EL (cell line): ENCODE data around the gene ARHGAP21.
A peak's percentile ranks its signal among the peaks of the same experiment; 100 is the strongest.
"Not testable (repeated sequence)": the region's sequence is repeated elsewhere in the genome, so short reads cannot be mapped to it uniquely, and the experiment has no call there.

Experiments used
- DNase-seq: peaks from one replicate; pipeline ENCODE4 v3.0.0-alpha.2; 2016

Gene ARHGAP21

GRCh38 chr10:24723788-24724380 is at the start of gene ARHGAP21:
Gene ARHGAP21 (minus strand): TSS chr10:24723887. CDS start chr10:24721899, 1,988 bp downstream.
- peak; percentile 83 for DNase-seq

DNA sequence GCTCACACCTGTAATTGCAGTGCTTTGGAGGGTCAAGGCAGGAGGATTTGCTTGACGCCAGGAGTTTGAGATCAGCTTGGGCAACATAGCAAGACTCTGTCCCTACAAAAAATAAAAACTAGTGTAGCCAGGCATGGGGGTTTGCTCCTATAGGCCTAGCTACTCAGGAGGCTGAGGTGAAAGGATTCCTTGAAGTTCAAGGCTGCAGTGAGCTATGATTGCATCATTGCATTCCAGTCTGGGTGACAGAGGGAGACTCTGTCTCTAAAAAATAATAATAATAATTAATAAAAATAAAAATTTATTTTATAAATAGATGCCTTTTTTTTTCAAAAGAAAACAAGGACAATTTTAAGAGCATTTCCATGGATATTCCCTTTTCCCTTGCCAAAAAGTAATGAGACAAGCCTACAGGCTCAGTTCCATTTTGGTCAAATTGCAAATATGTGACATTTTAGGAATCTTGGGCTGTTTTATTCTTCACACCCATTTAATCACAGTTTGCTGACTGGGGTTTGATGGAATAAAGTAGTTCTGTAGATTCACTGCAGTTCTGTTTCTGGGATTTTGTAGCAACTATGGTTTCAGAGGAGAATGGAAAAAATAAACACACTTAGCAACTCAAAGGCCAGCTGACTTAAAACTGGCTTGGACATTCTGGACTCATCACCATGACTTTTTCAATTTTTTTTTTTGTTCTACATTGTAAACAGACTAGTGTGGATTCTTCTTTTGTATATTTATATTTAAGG is 48.4 kb upstream of the ARHGAP21 start:
- DNase-seq, result no peak

DNA sequence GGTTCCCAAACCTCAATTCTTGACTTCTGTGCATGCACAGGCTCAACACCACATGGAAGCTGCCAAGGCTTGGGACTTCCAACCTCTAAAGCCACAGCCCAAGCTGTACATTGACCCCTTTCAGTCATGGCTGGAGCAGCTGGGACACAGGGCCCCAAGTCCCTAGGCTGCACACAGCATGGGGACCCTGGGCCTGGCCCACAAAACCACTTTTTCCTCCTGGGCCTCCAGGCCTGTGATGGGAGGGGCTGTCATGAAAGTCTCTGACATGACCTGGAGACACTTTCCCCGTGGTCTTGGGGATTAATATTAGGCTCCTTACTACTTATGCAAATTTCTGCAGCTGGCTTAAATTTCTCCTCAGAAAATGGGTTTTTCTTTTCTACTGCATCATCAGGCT is 41.3 kb upstream of the ARHGAP21 start:
- DNase-seq, result not testable (repeated sequence)

GRCh38 chr10:24762966-24763623 is 39.4 kb upstream of the ARHGAP21 start:
- peak; percentile 84 for DNase-seq

DNA sequence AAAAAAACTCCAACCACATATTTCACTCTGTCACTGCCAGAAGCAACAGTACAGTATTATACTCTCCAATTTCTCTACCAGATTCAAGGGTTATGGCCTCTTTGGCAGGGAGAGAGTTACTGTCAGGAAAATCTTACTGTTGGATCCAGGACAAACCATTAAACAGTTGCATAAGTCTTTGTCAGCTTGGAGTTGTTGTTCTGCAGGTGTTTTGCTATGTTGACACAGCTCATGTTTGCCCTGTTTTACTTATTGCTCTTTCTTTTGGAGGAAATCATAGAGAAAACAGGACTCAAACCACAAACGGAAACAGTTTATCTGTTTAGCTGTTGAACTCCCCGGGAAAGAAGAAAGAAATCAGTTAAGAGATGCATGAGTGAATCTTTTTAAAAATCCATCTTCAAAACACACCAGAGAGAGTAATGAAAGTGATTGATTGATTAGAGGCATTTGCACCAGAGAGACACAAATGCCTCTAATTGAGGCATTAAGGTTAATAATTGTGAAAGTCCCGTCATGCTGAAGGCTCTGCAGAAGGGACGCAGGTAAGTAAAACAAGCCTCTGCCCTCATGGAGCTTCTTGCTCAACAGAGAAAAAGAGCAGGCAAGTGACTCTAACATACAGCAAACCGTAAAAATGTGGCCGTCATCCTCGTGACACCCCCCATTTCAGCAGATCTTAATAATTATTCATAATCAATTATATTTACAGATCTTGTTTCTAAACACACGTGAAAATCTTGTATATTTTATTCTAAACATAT is 38.7 kb upstream of the ARHGAP21 start:
- DNase-seq, result no peak

DNA sequence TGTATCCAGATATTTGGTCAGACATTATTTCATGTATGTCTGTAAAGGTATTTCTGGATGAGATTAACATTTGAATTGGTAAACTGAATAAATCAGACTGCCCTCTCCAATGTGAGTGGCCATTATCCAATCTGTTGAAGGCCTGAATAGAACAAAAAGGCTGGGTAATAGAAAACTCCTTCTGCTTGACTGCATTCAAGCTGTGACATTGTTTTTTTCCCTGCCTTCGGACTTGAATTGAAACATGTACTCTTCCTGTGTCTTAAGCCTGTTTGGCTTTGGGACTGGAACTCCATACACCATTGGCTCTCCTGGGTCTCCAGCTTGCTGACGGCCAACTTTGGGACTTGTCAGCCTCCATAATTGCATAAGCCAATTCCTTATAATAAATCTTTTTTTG is 36.0 kb upstream of the ARHGAP21 start:
- no peak for DNase-seq

DNA sequence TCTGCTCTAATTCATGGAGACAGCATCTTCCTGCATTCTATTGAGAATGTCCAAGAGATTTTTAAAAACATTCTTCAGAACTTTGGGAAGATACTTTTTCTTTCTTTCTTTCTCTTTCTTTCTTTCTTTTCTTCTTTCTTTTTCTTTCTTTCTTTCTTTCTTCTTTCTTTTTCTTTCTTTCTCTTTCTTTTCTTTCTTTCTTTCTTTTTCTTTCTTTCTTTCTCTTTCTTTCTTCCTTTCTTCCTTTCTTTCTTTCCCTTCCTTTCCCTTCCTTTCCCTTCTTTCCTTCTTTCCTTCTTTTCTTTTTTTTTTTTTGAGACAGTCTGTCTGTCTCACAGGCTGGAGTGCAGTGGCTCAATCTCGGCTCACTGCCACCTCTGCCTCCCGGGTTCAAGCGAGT is 34.6 kb upstream of the ARHGAP21 start:
- not testable (repeated sequence) for DNase-seq

DNA sequence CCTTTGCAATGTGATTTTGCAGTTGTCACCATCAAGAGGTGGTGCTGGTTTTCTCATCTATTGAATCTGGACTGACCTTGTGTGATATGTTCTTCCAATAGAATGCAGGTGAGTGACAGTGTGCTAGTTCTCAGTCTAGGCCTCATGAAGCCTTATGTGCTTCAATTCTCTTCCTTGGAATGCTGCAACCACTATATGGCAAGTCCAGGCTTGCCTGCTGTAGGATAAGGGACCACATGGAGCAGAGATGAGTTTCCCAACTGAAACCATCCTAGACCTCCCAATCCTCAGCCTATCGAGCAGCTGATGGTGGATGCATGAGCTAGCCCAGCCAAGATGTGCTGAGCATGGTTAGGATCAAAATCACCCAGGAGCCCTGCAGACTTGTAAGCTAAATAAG is 32.6 kb upstream of the ARHGAP21 start:
- DNase-seq, result peak; percentile 3

DNA sequence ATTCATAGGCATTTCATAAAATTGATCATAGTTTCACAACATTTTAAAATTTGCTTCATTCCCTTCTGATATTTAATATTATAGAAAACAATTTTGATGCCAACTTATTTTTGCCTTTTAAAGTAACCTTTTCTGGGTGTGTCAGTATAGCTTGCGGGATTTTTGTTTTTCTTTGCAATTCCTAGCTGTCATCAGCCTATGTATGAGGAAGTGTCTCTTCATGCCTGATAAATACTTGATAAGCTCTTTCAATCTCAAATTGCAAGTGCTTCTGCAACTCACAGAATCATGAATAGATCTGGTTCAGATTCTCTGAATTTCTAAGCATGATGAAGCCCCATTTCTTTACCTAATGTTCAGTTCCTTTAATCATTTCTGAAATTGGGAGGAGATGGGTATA is 28.0 kb upstream of the ARHGAP21 start:
- DNase-seq, result no peak

DNA sequence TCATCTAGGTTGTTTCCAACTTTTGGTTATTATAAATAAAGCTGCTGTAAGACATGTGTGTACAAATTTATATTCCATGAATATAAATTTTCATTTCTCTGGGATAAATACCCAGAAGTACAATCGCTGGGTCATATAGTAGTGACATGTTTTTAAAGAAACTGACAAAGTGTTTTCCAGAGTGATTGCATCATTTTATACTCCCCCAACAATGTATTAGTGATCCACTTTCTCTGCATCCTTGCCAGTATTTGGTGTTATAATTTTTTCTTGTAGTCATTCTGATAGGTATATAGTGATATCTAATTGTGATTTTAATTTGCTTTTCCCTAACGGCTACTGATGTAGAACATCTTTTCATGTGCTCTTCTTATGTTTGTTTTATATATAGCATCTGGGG is 27.0 kb upstream of the ARHGAP21 start:
- DNase-seq, result no peak

DNA sequence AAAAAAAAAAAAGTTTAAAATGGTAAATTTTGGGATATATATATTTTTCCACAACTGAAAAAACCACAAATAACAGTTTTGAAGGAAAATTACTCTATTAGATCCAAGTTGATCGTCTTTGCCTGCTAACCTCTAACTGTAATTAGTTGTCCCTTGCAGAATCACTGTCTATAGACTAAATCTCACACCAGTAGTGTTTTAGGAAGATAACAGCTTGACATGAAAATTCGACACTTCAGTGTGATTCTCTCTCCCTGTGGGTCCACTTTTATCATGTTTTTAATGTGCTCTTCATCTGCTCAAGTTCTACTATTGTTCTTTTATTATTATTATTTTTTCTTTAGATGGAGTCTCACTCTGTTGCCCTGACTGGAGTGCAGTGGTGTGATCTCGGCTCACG is 24.5 kb upstream of the ARHGAP21 start:
- no peak for DNase-seq

- no peak for DNase-seq
These were observed 21.3 kb upstream of the ARHGAP21 start for GRCh38 chr10:24744946-24745345.

DNA sequence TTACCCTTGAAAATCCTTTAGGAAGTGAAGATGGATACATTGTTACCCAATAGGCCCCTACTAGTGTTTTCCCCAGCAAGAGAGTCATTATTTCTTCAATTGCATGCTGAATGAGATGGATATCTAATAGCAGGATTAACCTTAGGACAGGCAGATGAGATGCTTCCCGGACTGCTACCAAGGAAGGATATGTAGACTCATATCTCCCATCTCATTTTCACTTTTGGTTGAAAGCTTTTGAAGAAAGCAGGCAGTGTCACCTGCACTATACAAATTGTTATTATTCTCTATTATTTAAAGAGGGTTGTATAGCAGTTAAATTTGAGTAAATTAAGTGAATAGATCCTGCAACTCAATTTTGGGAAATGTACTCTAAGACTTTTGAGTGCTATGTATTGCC is 17.0 kb upstream of the ARHGAP21 start:
- no peak for DNase-seq

GRCh38 chr10:24737001-24737400 is 13.3 kb upstream of the ARHGAP21 start:
- DNase-seq, result no peak

DNA sequence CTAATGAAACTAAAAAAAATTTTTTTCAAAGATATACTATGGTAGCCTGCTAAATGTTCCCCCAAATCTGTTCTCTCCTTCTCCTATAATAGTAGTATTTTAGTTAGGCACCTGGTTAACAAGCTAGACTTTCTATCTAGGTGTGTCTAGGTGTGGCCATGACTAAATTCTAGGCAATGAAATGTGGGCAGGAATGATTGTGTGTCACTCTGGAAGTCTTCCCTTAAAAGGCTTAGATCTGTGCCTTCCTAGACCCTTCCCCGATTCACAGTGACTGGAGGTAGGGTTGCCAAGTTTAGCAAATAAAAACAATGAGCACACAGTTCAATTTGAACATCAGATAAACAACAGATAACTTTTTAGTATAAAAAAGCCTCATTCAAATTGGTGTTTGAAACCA is 8.3 kb upstream of the ARHGAP21 start:
- DNase-seq, result no peak

GRCh38 chr10:24730811-24731210 is 7.1 kb upstream of the ARHGAP21 start:
- DNase-seq, result no peak

DNA sequence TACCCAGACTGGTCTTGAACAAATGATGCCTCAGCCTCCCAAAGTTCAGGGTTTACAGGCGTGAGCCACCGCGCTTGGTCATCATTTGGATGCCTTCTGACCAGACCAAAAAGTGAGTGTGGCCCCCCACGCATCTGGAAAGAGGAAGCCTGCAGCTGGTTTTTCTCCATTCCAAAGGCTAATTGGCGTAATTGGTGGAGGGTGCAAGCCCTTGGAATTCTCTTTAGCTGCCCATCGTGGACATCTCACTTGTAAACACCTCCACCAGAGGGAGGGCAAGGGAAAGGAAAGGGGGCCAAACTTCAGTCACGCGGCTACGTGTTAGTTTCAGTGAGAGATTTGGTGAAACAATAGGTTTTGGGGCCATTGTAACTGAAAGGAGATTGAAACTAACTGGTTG is 4.1 kb upstream of the ARHGAP21 start:
- DNase-seq, result no peak

DNA sequence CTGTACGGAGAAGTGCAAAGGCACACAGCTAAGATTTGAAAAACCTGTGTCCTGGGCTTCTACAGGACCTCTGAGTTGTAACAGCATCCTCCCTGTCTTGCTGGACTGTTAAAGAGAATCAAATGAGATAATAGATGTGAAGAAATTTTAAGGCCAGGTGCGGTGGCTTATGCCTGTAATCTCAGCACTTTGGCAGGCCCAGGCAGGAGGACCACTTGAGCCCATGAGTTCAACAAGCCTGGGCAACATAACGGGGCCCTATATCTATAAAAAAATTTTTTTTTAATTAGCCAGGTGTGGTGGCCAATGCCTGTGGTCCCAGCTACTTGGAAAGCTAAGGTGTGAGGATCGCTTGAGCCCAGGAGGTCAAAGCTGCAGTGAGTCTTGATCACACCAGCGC is 2.9 kb upstream of the ARHGAP21 start:
- no peak for DNase-seq

DNA sequence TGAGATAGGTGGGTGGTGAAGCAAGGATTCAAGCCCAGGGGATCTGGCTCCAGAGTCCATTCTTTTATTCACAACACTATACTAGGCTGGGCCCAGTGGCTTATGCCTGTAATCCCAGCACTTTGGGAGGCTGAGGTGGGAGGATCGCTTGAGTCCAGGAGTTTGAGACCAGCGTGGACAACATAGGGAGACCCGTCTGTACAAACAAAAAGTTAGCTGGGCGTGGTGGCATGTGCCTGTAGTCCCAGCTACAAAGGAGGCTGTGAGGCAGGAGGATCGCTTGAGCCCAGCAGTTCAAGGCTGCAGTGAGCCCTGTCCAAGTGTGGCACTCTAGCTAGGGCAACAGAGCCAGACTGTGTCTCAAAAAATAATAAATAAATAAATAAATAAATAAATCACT is 2.3 kb upstream of the ARHGAP21 start:
- not testable (repeated sequence) for DNase-seq

DNA sequence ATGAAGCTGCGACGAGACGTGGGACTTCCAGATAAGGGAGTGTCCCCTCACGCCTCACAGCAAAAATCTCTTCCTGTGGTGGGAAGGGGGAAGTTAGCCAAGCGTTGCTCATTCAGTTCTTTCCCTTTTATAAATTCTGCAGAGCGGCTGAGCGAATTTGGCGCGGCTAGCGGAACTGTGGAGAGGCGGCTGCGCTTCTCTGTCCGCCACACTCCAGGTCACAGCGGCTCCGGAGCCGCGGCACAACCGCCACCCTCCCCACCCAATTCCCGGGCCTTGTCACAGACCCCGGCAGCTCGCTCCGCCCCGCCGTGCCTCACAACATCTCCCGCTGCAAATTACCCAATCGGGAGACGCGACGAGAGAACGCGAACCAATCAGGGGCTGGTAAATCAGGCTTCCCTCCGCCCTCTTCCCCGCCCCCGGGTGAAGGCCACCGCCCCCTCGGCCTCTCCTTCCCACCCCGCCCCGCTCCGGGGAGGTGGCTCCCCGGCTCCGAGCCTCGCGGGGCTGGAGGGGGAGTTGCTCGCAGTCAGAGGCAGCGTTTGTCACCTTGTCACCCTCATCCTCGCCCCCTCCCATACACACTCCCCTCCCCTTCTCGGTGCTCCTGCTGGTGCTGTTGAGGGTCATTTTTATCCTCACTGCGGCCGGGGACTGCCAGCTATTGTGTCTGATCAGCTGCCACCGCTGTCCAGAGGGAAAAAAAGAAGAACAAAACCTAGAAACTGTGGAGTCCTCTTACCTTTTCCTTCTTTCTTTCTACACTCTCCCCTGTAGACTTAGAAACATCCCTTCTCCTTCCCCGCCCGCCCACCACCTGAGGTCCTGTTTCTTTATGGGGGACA is 918 bp upstream of the ARHGAP21 start:
- peak; percentile 97 for DNase-seq

GRCh38 chr10:24723386-24723787 is 300 bp downstream of the ARHGAP21 start:
- peak; percentile 46 for DNase-seq

- DNase-seq, result peak; percentile 68
These were observed 856 bp downstream of the ARHGAP21 start for GRCh38 chr10:24722676-24723385.
